AG10803 (cell line): ENCODE data around the gene SULF2.

Experiments used
- DNase-seq: peaks from one replicate; pipeline ENCODE4 v3.0.0; 2010; ENCODE audit warnings: low read depth
- H3K4me3 ChIP-seq: 2 replicates; pipeline ENCODE4 v1.5.1; 2011; ENCODE audit warnings: mild to moderate bottlenecking, low read length, control low read depth
- TF ChIP-seq, protein P1 (sequence below): conservative IDR thresholded peaks from 2 replicates; pipeline ENCODE4 v1.5.1; 2011; ENCODE audit warnings: mild to moderate bottlenecking, low read length, control low read depth, inconsistent platforms

SULF2 gene

DNA sequence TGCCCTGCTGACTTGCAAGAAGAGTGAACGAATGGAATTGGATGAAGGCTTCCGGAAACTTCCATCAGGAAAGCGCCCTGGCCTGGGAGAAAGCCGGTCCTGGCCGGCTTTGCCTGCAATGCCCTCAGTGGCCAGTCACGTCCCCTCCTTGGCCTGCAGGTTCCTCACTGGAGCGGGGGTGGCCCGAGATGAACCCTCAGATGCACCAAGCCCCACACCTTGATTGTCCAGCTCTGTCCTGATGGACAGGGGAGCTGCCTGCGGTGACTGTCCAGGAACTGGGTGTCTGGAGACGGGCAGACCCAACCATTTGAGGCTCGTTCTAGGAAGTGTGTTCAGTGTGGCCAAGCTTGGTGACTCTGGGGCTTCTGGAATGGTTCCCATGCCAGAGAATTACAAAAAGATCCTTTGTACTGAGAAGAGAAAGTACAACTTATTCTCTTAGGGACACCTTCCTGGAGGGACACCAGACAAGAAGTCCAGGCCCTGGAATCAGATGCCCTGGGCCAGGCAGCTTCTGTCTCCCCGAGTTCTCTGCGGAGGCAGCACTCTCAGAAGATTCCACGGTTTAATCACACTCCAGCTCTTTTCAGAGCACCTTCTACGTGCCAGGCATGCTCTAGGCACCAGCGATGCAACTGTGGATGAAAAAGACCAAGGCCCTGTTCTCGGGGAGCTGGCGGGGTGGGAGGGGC lies 17.1 kb upstream of the SULF2 start:
- H3K4me3 ChIP-seq: no peak overlapping the region
- TF ChIP-seq, protein P1, sequence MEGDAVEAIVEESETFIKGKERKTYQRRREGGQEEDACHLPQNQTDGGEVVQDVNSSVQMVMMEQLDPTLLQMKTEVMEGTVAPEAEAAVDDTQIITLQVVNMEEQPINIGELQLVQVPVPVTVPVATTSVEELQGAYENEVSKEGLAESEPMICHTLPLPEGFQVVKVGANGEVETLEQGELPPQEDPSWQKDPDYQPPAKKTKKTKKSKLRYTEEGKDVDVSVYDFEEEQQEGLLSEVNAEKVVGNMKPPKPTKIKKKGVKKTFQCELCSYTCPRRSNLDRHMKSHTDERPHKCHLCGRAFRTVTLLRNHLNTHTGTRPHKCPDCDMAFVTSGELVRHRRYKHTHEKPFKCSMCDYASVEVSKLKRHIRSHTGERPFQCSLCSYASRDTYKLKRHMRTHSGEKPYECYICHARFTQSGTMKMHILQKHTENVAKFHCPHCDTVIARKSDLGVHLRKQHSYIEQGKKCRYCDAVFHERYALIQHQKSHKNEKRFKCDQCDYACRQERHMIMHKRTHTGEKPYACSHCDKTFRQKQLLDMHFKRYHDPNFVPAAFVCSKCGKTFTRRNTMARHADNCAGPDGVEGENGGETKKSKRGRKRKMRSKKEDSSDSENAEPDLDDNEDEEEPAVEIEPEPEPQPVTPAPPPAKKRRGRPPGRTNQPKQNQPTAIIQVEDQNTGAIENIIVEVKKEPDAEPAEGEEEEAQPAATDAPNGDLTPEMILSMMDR: no peak
- no peak for DNase-seq

DNA sequence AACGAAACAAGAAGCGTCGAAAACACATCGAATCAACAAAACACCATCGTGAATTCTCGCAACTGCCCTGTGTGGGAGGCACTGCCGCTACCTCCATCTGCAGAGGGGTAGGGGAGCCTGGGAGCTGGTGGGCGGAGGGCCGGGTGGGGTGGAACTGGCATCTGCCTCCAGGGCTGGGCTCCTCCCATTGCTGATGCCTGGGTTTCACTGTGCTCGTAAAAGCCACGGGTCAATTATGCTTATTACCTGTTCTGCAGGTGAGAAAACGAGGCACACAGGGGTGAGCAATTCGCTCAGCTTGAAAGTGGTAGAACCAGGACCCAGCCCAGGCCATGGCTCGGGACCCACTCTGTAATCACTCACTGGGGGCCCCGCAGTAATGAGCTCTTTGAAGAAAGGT lies 16.5 kb upstream of the SULF2 start:
- H3K4me3 ChIP-seq: no peak overlapping the region
- TF ChIP-seq, protein P1: no peak
- no peak for DNase-seq

- TF ChIP-seq, protein P1: no peak
- DNase-seq: no peak
- H3K4me3 ChIP-seq: no peak overlapping the region
Measured at GRCh38 chr20:47801079-47801478, 15.8 kb upstream of the SULF2 start.

GRCh38 chr20:47800623-47801022 lies 15.3 kb upstream of the SULF2 start:
- DNase-seq: no peak
- no peak overlapping the region for H3K4me3 ChIP-seq
- TF ChIP-seq, protein P1: no peak

GRCh38 chr20:47799116-47799715 lies 13.9 kb upstream of the SULF2 start:
- TF ChIP-seq, protein P1: no peak

GRCh38 chr20:47796971-47797370 lies 11.7 kb upstream of the SULF2 start:
- DNase-seq: no peak
- TF ChIP-seq, protein P1: no peak

More at GRCh38 chr20:47799116-47799715, 13.9 kb upstream of the SULF2 start:
- H3K4me3 ChIP-seq: no peak overlapping the region
- DNase-seq: no peak

More at GRCh38 chr20:47796971-47797370, 11.7 kb upstream of the SULF2 start:
- H3K4me3 ChIP-seq: no peak overlapping the region
